Measurements from ENCODE around the gene MSH2. TPM values are rescaled to one million over a fixed set of nuclear protein-coding genes. Genes with fewer than 3 reads are reported as not detected.
"Not testable (repeated sequence)": the region's sequence is repeated elsewhere in the genome, so short reads cannot be mapped to it uniquely, and the experiment has no call there.

The MSH2 gene
- total RNA-seq, 3 donors from 2014 or later = 44.1 to 54.0 (median 53.1) TPM

- Mint-ChIP-seq H3K4me3 (no peak overlapping the region), H3K9me3 (no peaks in the 10 kb centered on the region), H3K27me3 (ENCODE audit: low read depth) (peaks cover 11% of the 10 kb centered on the region), H3K4me1 (ENCODE audit: low read depth) (no peaks in the 10 kb centered on the region), H3K36me3 (ENCODE audit: insufficient read depth) (no peaks in the 10 kb centered on the region)
- ATAC-seq (no peak), DNase-seq (no peak)
Observed at GRCh38 chr2:47389692-47390091, 13.3 kb upstream of the MSH2 start.

GRCh38 chr2:47401789-47402554, 984 bp upstream of the MSH2 start:
- peak overlapping the region; percentile 99 for H3K4me3 Mint-ChIP-seq
- DNase-seq (no peak), ATAC-seq (no peak)
- H3K27me3 Mint-ChIP-seq (ENCODE audit: low read depth) = no peaks in the 10 kb centered on the region
- H3K4me1 Mint-ChIP-seq (ENCODE audit: low read depth) = peaks cover 28% of the 10 kb centered on the region
- peaks cover 9% of the 10 kb centered on the region for H3K36me3 Mint-ChIP-seq (ENCODE audit: insufficient read depth)
- no peaks in the 10 kb centered on the region for H3K9me3 Mint-ChIP-seq

GRCh38 chr2:47402555-47402804, 476 bp upstream of the MSH2 start:
- Mint-ChIP-seq H3K27me3 (ENCODE audit: low read depth) (no peaks in the 10 kb centered on the region), H3K4me3 (peak overlapping the region; percentile 99), H3K4me1 (ENCODE audit: low read depth) (peaks cover 32% of the 10 kb centered on the region), H3K36me3 (ENCODE audit: insufficient read depth) (peaks cover 13% of the 10 kb centered on the region), H3K9me3 (no peaks in the 10 kb centered on the region)
- DNase-seq (no peak), ATAC-seq (no peak)

- DNase-seq (no peak), ATAC-seq (no peak)
- H3K4me1 Mint-ChIP-seq (ENCODE audit: low read depth) = peaks cover 40% of the 10 kb centered on the region
- H3K4me3 Mint-ChIP-seq = peak overlapping the region; percentile 99
- no peaks in the 10 kb centered on the region for H3K9me3 Mint-ChIP-seq
- no peaks in the 10 kb centered on the region for H3K27me3 Mint-ChIP-seq (ENCODE audit: low read depth)
- H3K36me3 Mint-ChIP-seq (ENCODE audit: insufficient read depth) = peaks cover 20% of the 10 kb centered on the region
Observed at GRCh38 chr2:47403609-47404193, 745 bp downstream of the MSH2 start.

GRCh38 chr2:47404356-47404755, 1.4 kb downstream of the MSH2 start:
- Mint-ChIP-seq H3K9me3 (no peaks in the 10 kb centered on the region), H3K4me3 (peak overlapping the region; percentile 99)

GRCh38 chr2:47405757-47406156, 2.8 kb downstream of the MSH2 start:
- H3K4me1 Mint-ChIP-seq (ENCODE audit: low read depth) = peaks cover 40% of the 10 kb centered on the region
- no peaks in the 10 kb centered on the region for H3K27me3 Mint-ChIP-seq (ENCODE audit: low read depth)
- peaks cover 23% of the 10 kb centered on the region for H3K36me3 Mint-ChIP-seq (ENCODE audit: insufficient read depth)
- DNase-seq = no peak
- no peak overlapping the region for H3K4me3 Mint-ChIP-seq
- no peak for ATAC-seq
- H3K9me3 Mint-ChIP-seq = no peaks in the 10 kb centered on the region

More at GRCh38 chr2:47404356-47404755, 1.4 kb downstream of the MSH2 start:
- Mint-ChIP-seq H3K27me3 (ENCODE audit: low read depth) (no peaks in the 10 kb centered on the region), H3K4me1 (ENCODE audit: low read depth) (peaks cover 40% of the 10 kb centered on the region), H3K36me3 (ENCODE audit: insufficient read depth) (peaks cover 20% of the 10 kb centered on the region)
- DNase-seq = no peak
- no peak for ATAC-seq

- not testable (repeated sequence) for DNase-seq; H3K9me3 Mint-ChIP-seq; H3K4me3 Mint-ChIP-seq; H3K27me3 Mint-ChIP-seq (ENCODE audit: low read depth); ATAC-seq
- H3K4me1 Mint-ChIP-seq (ENCODE audit: low read depth) = peaks cover 40% of the 10 kb centered on the region
- H3K36me3 Mint-ChIP-seq (ENCODE audit: insufficient read depth) = peaks cover 23% of the 10 kb centered on the region
Observed at GRCh38 chr2:47406649-47407330, 3.8 kb downstream of the MSH2 start.

- peaks cover 33% of the 10 kb centered on the region for H3K4me1 Mint-ChIP-seq (ENCODE audit: low read depth)
- peaks cover 26% of the 10 kb centered on the region for H3K36me3 Mint-ChIP-seq (ENCODE audit: insufficient read depth)
- not testable (repeated sequence) for H3K9me3 Mint-ChIP-seq; H3K4me3 Mint-ChIP-seq; H3K27me3 Mint-ChIP-seq (ENCODE audit: low read depth); DNase-seq; ATAC-seq
Observed at GRCh38 chr2:47407976-47408375, 5.0 kb downstream of the MSH2 start.

GRCh38 chr2:47414682-47415458, 11.9 kb downstream of the MSH2 start:
- Mint-ChIP-seq H3K9me3 (no peaks in the 10 kb centered on the region), H3K36me3 (ENCODE audit: insufficient read depth) (peaks cover 25% of the 10 kb centered on the region), H3K4me3 (no peak overlapping the region), H3K4me1 (ENCODE audit: low read depth) (no peaks in the 10 kb centered on the region), H3K27me3 (ENCODE audit: low read depth) (no peaks in the 10 kb centered on the region)
- DNase-seq (no peak), ATAC-seq (no peak)

GRCh38 chr2:47420214-47420613, 17.3 kb downstream of the MSH2 start:
- Mint-ChIP-seq H3K4me1 (ENCODE audit: low read depth) (no peaks in the 10 kb centered on the region), H3K27me3 (ENCODE audit: low read depth) (no peaks in the 10 kb centered on the region), H3K9me3 (no peaks in the 10 kb centered on the region), H3K36me3 (ENCODE audit: insufficient read depth) (peaks cover 21% of the 10 kb centered on the region), H3K4me3 (no peak overlapping the region)
- no peak for ATAC-seq
- DNase-seq = no peak

- not testable (repeated sequence) for DNase-seq; H3K9me3 Mint-ChIP-seq; H3K4me1 Mint-ChIP-seq (ENCODE audit: low read depth); H3K4me3 Mint-ChIP-seq; H3K27me3 Mint-ChIP-seq (ENCODE audit: low read depth); ATAC-seq
- peaks cover 22% of the 10 kb centered on the region for H3K36me3 Mint-ChIP-seq (ENCODE audit: insufficient read depth)
Observed at GRCh38 chr2:47420683-47421082, 17.7 kb downstream of the MSH2 start.

- peaks cover 18% of the 10 kb centered on the region for H3K36me3 Mint-ChIP-seq (ENCODE audit: insufficient read depth)
- H3K27me3 Mint-ChIP-seq (ENCODE audit: low read depth) = no peaks in the 10 kb centered on the region
- H3K9me3 Mint-ChIP-seq = no peaks in the 10 kb centered on the region
- no peak overlapping the region for H3K4me3 Mint-ChIP-seq
- no peak for ATAC-seq
- H3K4me1 Mint-ChIP-seq (ENCODE audit: low read depth) = no peaks in the 10 kb centered on the region
- DNase-seq = no peak
Observed at GRCh38 chr2:47422016-47422415, 19.1 kb downstream of the MSH2 start.

GRCh38 chr2:47422560-47422959, 19.6 kb downstream of the MSH2 start:
- no peaks in the 10 kb centered on the region for H3K27me3 Mint-ChIP-seq (ENCODE audit: low read depth)
- DNase-seq = no peak
- no peak for ATAC-seq
- H3K4me1 Mint-ChIP-seq (ENCODE audit: low read depth) = no peaks in the 10 kb centered on the region
- peaks cover 18% of the 10 kb centered on the region for H3K36me3 Mint-ChIP-seq (ENCODE audit: insufficient read depth)
- no peaks in the 10 kb centered on the region for H3K9me3 Mint-ChIP-seq
- no peak overlapping the region for H3K4me3 Mint-ChIP-seq

- H3K9me3 Mint-ChIP-seq = no peaks in the 10 kb centered on the region
- H3K4me3 Mint-ChIP-seq = no peak overlapping the region
- H3K36me3 Mint-ChIP-seq (ENCODE audit: insufficient read depth) = peaks cover 20% of the 10 kb centered on the region
- ATAC-seq (no peak), DNase-seq (no peak)
- no peaks in the 10 kb centered on the region for H3K4me1 Mint-ChIP-seq (ENCODE audit: low read depth)
- no peaks in the 10 kb centered on the region for H3K27me3 Mint-ChIP-seq (ENCODE audit: low read depth)
Observed at GRCh38 chr2:47426786-47427185, 23.8 kb downstream of the MSH2 start.
